ENCODE data around the gene KCNJ6.

- TF ChIP-seq POLR2A (IDR thresholded peaks at IDR 0.05; ENCODE audit: low read length) (no peak), GATA1 (IDR thresholded peaks at IDR 0.05; ENCODE audit: low read depth, low read length) (no peak)
These were observed 47.6 kb downstream of the KCNJ6 start for GRCh38 chr21:37868446-37869295.

Data from erythroblast (primary cell).